Epithelial cell of prostate (primary cell): ENCODE measurements around the gene DCAF5.

Experiments
- DNase-seq: peaks from one replicate; pipeline ENCODE4 v3.0.0-alpha.2; 2011; ENCODE audit warnings: low read depth, low spot score
- H3K27ac ChIP-seq: fragments of 450-650 bp; 2 replicates; pipeline ENCODE4 v1.5.1; 2017; ENCODE audit warnings: mild to moderate bottlenecking

DCAF5 gene

GRCh38 chr14:69105326-69105725, 47.6 kb downstream of the DCAF5 start:
- DNase-seq = peak; percentile 10
- peak overlapping the region; percentile 33 for H3K27ac ChIP-seq

DNA sequence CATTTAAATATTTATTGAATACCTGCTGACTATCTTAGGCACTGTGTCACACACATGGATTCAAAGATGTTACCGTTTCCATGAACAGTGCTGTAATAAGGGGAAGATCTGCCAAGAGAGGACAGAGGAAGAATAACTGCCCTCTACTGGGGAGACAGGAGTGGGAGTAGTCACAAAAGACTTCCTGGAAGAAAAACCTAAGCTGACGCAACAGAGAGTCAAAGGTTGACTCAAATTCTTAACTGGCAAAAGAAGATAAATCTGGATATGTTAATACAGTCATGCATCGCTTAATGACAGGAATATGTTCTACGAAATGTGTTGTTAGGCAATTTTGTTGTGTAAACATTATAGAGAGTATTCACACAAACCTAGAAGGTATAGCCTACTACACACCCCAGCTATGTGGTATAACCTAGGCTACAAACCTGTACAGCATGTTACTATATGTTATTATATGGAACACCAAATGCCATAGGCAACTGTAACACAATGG, 51.5 kb downstream of the DCAF5 start:
- peak overlapping the region; percentile 82 for H3K27ac ChIP-seq
- DNase-seq = peak; percentile 60

GRCh38 chr14:69097974-69098373, 54.9 kb downstream of the DCAF5 start:
- no peak for DNase-seq
- H3K27ac ChIP-seq = no peak overlapping the region

GRCh38 chr14:69096781-69097475, 56.0 kb downstream of the DCAF5 start:
- DNase-seq = no peak
- H3K27ac ChIP-seq = no peak overlapping the region

DNA sequence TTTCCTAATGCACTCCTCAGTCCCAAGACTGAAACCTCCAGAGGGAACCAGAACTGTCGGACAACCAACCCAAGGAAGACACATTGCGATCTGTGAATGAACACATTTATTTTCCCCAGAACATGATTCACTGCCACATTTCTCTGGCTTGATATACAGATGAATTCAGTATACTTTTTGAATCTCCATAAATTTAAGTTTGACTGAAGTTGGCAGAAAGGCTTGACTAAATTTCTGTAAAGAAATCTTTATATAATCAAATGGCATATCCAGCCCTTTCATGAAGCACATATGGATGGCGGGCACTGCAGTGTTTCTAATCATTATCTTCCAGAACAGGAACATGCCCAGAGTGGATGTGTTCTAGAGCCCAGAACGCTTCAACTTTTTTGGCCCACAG, 56.7 kb downstream of the DCAF5 start:
- DNase-seq = no peak
- H3K27ac ChIP-seq = no peak overlapping the region

GRCh38 chr14:69094481-69094880, 58.4 kb downstream of the DCAF5 start:
- no peak for DNase-seq
- no peak overlapping the region for H3K27ac ChIP-seq

- H3K27ac ChIP-seq = peak overlapping the region; percentile 6
- DNase-seq = no peak
These were observed 59.1 kb downstream of the DCAF5 start for GRCh38 chr14:69093631-69094421.

DNA sequence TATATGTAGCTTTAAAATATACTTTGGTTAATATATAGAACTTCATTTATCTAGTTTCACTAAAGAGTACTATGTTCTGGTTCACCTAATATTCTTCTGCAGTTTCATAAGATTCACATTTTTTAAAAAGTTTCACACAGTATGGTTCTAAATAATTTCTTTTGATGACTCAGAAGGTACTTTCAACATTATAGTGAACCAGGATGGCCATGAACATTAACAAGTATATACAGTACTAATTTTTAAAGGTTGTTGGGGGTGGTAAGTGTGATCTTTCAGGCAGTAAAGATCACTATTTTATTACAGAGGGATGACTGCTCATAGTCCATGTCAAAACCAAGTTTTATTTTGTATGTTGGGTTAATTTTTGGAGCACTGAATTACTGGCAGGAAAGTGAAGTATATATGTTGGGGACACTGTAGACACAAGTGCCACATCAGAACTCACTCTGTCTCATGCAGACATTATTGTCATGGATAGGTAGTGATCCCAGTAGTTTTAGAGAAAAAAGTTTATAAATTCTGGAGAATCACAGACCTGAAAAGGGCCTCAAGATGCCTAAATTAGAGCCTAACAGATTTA, 60.0 kb downstream of the DCAF5 start:
- H3K27ac ChIP-seq = no peak overlapping the region
- no peak for DNase-seq

GRCh38 chr14:69091695-69092094, 61.2 kb downstream of the DCAF5 start:
- no peak for DNase-seq

GRCh38 chr14:69091006-69091405, 61.9 kb downstream of the DCAF5 start:
- no peak overlapping the region for H3K27ac ChIP-seq

More at GRCh38 chr14:69091695-69092094, 61.2 kb downstream of the DCAF5 start:
- H3K27ac ChIP-seq = no peak overlapping the region

DNA sequence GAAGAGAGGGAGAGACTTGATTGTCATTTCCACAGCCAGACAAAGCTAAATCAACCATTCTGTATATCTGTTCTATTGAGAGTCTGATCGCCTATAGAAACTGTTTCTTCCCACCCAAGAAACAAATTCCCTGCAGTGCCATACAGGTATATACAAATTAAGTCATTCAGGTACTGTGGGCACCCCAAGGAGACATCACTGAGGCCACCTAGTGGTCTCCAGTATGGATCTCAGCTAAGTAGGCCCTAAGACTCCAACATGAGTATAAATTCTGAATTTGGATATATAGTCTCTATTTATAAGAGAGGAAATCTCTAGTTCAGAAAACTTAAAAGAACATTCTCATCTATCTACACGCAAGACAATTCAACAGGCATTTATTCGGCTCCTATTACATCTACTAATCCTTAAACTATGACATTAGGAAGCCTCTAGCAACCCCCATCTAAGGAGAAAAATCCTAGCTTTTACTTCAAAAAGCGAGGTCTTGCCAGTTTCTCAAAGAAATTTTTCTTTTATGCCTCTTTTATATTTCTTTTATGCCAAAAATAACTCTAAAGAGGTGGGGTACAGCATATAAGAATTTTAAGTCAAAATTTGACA, 62.6 kb downstream of the DCAF5 start:
- H3K27ac ChIP-seq = no peak overlapping the region
- DNase-seq = no peak

More at GRCh38 chr14:69091006-69091405, 61.9 kb downstream of the DCAF5 start:
- no peak for DNase-seq

DNA sequence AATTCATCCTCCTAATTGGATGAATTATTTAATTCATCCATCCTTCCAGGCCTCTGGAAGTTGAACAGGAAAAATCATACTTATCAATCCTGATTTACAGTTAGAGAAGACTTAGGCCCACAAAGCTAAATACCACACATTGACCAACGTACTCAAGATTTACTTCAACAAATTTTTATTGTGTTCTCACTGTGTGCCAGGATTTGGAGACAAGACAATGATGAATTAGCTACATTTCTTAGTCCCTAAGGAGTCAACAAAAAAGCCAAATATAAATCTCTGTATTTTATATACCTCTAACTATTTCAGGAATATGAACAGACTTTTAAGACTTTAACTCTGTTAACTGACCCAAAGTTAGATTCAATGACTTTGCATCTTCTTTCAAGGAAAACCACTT, 63.9 kb downstream of the DCAF5 start:
- no peak for DNase-seq
- peak overlapping the region; percentile 45 for H3K27ac ChIP-seq

DNA sequence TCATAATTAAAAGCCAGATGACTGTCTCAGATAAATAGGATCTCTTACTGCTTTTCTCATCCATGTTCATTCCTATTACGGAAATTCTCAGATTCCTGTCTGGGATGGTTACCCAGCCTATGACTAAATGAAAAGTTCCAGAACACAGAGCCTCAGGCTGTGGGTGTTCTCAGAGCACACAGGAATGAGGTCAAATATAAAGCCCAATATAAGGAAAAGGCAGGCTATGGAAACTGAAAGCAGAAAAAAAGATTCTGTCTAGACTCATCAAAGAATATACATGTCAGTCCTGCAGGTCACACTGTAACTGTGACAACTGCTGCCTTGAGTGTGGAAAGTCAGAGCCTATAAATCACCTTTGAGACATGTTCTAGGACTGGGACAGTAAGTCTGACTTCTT, 64.3 kb downstream of the DCAF5 start:
- DNase-seq = no peak
- H3K27ac ChIP-seq = peak overlapping the region; percentile 45

GRCh38 chr14:69087061-69087461, 65.9 kb downstream of the DCAF5 start:
- H3K27ac ChIP-seq = peak overlapping the region; percentile 45
- DNase-seq = no peak

DNA sequence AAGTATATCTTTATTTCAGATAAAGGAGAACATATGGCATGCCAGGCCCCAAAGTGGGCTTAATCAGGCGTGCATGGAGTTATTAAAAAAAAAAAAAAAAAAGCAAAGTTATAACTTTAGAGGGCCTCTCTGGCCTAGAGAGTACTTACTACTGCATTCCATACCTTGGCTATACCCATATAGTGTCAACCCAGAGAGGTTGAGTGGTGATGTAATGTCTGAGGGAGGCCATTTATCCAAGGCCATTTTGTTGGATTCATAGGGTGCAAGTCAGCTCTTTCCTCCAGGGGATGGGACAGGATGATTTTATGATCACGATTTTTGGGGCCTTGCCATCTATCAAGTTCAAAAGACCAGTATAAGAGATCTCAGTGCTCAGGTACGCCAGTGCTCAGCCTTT, 66.4 kb downstream of the DCAF5 start:
- peak overlapping the region; percentile 45 for H3K27ac ChIP-seq
- DNase-seq = no peak

DNA sequence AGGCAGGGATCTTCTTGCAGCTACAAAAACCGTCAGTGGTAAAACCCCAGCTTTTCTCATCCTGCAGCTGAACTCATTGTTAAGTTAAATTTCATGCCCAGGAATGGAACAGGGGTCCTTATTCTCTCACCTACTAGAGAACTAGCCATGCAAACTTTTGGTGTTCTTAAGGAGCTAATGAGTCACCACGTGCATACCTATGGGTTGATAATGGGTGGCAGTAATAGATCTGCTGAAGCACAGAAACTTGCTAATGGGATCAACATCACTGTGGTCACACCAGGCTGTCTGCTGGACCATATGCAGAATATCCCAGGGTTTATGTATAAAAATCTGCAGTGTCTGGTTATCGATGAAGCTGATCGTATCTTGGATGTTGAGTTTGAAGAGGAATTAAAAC, 68.9 kb downstream of the DCAF5 start:
- no peak for DNase-seq
- H3K27ac ChIP-seq = no peak overlapping the region

DNA sequence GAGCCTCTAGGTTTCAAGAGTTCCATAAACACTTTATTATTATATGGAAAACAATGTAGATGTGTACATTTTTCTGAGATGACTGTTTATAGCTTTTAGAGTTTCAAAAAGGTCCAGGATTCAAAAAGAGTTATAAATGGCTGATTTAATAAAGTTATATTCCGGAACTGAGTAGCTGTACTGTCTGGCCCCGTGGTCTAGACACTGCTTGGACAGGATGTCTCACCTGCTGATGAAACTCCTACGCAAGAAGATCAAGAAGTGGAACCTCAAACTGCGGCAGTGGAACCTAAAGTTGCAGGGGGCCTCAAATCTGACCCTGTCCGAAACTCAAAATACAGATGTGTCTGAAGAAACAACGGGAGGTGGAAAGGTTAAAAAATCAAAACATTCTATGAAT, 69.7 kb downstream of the DCAF5 start:
- no peak overlapping the region for H3K27ac ChIP-seq
- no peak for DNase-seq

- peak overlapping the region; percentile 86 for H3K27ac ChIP-seq
These were observed 71.6 kb downstream of the DCAF5 start for GRCh38 chr14:69081271-69081670.

GRCh38 chr14:69079747-69080146, 73.2 kb downstream of the DCAF5 start:
- H3K27ac ChIP-seq = peak overlapping the region; percentile 86

More at GRCh38 chr14:69081271-69081670, 71.6 kb downstream of the DCAF5 start:
- DNase-seq = no peak

DNA sequence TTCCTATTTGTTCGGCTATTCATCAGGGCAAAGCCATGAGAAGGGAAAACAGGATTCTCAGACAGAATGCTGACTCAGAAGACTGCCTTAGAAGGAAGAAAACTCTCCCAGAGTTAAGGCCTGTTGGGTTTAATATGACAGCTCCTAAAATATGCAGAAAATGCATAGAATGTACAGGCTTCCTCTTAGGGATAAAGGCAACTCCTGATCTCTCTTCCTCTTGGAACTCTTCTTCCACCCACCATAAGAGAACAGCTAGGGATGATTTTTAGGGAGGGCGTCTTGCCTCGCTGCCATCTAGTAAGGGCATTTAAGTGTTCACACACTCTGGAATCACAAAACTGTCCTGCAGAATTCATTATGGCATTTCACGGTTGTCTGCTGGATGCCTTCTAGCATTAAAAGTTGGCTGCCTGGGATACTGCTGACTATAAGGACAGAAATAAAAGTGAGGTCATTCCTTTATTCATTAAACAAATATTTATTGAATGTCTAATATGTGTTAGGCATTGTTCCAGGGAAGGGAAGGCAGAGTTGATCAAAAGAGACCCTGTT, 73.7 kb downstream of the DCAF5 start:
- H3K27ac ChIP-seq = peak overlapping the region; percentile 86
- no peak for DNase-seq

More at GRCh38 chr14:69079747-69080146, 73.2 kb downstream of the DCAF5 start:
- no peak for DNase-seq
